Measurements from ENCODE around the gene MTHFD1. TPM values are rescaled to one million over a fixed set of nuclear protein-coding genes. Genes with fewer than 3 reads are reported as not detected.

Gene MTHFD1
- total RNA-seq, 6 donors from 2014 or later: 16.8 to 59.8 (median 29.6) TPM

- DNase-seq: no peak
- Histone ChIP-seq H3K27me3 (no peaks in the 10 kb centered on the region), H3K4me1 (peaks cover 44 to 71% (median 63%) of the 10 kb centered on the region in 4 donors), H3K9me3 (no peaks in the 10 kb centered on the region), H3K27ac (no peak overlapping the region), H3K4me3 (no peak overlapping the region), H3K36me3 (no peaks in the 10 kb centered on the region)
- ATAC-seq (ENCODE audit: low FRiP score in 2 of 2): no peak
- TF ChIP-seq CTCF (IDR thresholded peaks at IDR 0.05) (no peak), POLR2A (IDR thresholded peaks at IDR 0.05) (no peak), EP300 (IDR thresholded peaks at IDR 0.05) (no peak)
- WGBS, 2 donors: 25 to 39% methylated on average over 1 of the region's 1 CpG
Measured at GRCh38 chr14:64508215-64508776, 120.1 kb downstream of the MTHFD1 start.

DNA sequence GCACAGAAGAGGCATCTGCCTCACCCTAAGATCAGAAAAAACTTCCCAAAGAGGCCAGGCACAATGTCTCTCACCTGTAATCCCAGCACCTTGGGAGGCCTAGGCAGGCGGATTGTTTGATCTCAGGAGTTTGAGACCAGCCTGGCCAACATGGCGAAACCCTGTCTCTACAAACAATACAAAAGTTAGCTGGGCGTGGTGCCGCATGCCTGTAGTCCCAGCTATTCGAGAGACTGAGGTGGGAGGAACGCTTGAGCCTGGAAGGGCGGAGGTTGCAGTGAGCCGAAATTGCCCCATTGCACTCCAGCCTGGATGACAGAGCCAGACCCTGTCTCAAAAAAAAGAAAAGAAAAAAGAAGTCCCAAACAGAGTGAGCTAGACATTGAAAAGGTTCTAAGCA lies 120.9 kb downstream of the MTHFD1 start:
- Histone ChIP-seq H3K4me3 (no peak overlapping the region), H3K9me3 (no peaks in the 10 kb centered on the region), H3K27me3 (no peaks in the 10 kb centered on the region), H3K36me3 (no peaks in the 10 kb centered on the region), H3K27ac (no peak overlapping the region), H3K4me1 (peaks cover 44 to 77% (median 65%) of the 10 kb centered on the region in 4 donors)
- ATAC-seq (ENCODE audit: low FRiP score in 2 of 2) (no peak), DNase-seq (peak in 1 of 2 donors; percentile 35)
- WGBS, 2 donors: 66 to 82% methylated on average over 7 to 8 of the region's 8 CpGs
- TF ChIP-seq POLR2AphosphoS5 (IDR thresholded peaks at IDR 0.05) (no peak), EP300 (IDR thresholded peaks at IDR 0.05) (no peak), CTCF (IDR thresholded peaks at IDR 0.05) (no peak), POLR2A (IDR thresholded peaks at IDR 0.05) (no peak)

Small RNAs within 50 kb of the gene (small RNA-seq; reads per million reads assigned to genes)
- gene AL161756.2: 0 reads per million in 4 donors

Other genes starting within 250 kb of the MTHFD1 start
- gene ESR2, start 94.0 kb upstream of the MTHFD1 start, total RNA-seq: 1 to 10 TPM in 1 of 6 donors, under 1 TPM in 4, not detected in 1; 0.20 to 3.6 (median 0.86) TPM
- 1 to 10 TPM; 1.0 to 5.4 (median 2.5) TPM for gene AKAP5, start 77.1 kb downstream of the MTHFD1 start, total RNA-seq
- gene ZBTB25, start 115.5 kb downstream of the MTHFD1 start, total RNA-seq: 10 to 100 TPM in 3 of 6 donors, 1 to 10 TPM in 3; 5.9 to 31.4 (median 10.3) TPM
- gene ZBTB1, start 116.4 kb downstream of the MTHFD1 start, total RNA-seq: 10 to 100 TPM; 34.3 to 74.0 (median 43.2) TPM
- 10 to 100 TPM in 4 of 6 donors, 1 to 10 TPM in 2; 4.8 to 25.7 (median 12.1) TPM for gene HSPA2, start 152.4 kb downstream of the MTHFD1 start, total RNA-seq
- 1 to 10 TPM in 3 of 6 donors, under 1 TPM in 2, not detected in 1; 0.54 to 2.9 (median 1.4) TPM for gene PPP1R36, start 161.6 kb downstream of the MTHFD1 start, total RNA-seq